Parathyroid adenoma (tissue), 2 donors: ENCODE measurements around the gene PLPP4.

ENCODE experiments used
- H2AFZ ChIP-seq: fragments of 300-600 bp; sonication (generic); one replicate; pipeline ENCODE4 v1.7.0; 2017; ENCODE audit warnings: antibody characterized with exemption, mild to moderate bottlenecking
- H3K27ac ChIP-seq: fragments of 300-600 bp; sonication (generic); one replicate; pipeline ENCODE4 v1.7.0; 2017
- H3K27me3 ChIP-seq: fragments of 300-600 bp; sonication (generic); one replicate; pipeline ENCODE4 v1.7.0; 2017; ENCODE audit warnings: low read length; ENCODE audit not compliant: control insufficient read depth, insufficient read depth
- H3K36me3 ChIP-seq: fragments of 300-600 bp; sonication (generic); one replicate; pipeline ENCODE4 v1.7.0; 2017; ENCODE audit warnings: low read length; ENCODE audit not compliant: control insufficient read depth, insufficient read depth
- H3K4me1 ChIP-seq: fragments of 300-600 bp; sonication (generic); one replicate; pipeline ENCODE4 v1.7.0; 2017; ENCODE audit warnings: control low read depth
- H3K4me2 ChIP-seq: fragments of 300-600 bp; sonication (generic); one replicate; pipeline ENCODE4 v1.7.0; 2017; ENCODE audit warnings: low read length
- H3K4me3 ChIP-seq: fragments of 300-600 bp; sonication (generic); one replicate; pipeline ENCODE4 v1.7.0; 2017; ENCODE audit warnings: low read depth, low read length
- H3K79me2 ChIP-seq: fragments of 300-600 bp; sonication (generic); one replicate; pipeline ENCODE4 v1.7.0; 2017; ENCODE audit warnings: control low read depth
- H3K9ac ChIP-seq: fragments of 300-600 bp; sonication (generic); one replicate; pipeline ENCODE4 v1.7.0; 2017; ENCODE audit warnings: mild to moderate bottlenecking
- H3K9me3 ChIP-seq: fragments of 300-600 bp; sonication (generic); one replicate; pipeline ENCODE4 v1.7.0; 2017; ENCODE audit warnings: low read length; ENCODE audit not compliant: control insufficient read depth
- TF ChIP-seq, protein P1 (sequence below): fragments of 300-600 bp; sonication (generic); IDR thresholded peaks from one replicate; pipeline ENCODE4 v1.7.0; 2017; ENCODE audit warnings: antibody characterized with exemption, mild to moderate bottlenecking
- donor health status: primary hyperparathyroidism.

PLPP4 gene

DNA sequence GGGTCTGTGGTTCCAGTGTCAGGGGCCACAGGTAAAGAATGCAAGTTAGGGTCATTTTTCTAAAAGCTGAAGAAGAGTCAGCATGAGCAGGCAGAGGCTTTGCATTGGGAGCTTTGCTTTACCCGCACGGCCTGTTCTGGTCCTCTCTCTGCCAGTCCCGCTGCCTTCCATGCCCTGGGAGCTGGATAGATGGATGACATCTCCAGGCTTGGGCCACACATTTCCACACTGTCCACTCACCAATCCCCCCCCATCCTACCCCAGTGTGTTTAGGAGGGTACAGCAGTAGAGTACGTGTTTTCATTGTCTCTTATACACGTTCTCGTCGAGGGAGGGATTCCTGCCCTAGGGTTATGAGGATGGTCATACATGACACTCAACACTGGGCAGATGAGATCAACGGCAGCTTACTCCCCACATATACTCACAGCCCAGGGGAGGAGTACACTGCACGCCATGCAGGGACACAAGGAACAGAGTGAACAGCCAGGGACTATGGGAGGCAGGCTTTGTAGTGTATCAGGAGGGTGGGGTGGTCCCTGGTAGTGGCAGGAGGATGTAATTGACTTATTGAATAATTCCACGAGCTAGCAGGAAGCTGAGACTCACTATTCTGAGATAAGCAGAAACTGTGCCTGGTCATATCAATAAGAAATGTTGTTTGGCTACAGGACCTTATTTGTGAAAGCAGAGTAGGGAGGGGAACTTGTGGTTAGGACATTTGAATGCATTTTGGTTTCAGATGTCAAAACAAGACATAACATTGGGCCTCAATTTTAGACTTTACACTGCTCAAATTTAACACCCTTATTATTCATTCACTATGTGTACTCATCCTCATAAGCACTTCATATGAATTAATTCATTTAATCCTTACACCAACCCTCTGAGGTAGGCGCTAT, 36.6 kb downstream of the PLPP4 start:
- H3K27ac ChIP-seq = no peak overlapping the region
- no peaks in the 10 kb centered on the region for H3K36me3 ChIP-seq
- no peaks in the 10 kb centered on the region for H3K4me1 ChIP-seq
- TF ChIP-seq, protein P1, sequence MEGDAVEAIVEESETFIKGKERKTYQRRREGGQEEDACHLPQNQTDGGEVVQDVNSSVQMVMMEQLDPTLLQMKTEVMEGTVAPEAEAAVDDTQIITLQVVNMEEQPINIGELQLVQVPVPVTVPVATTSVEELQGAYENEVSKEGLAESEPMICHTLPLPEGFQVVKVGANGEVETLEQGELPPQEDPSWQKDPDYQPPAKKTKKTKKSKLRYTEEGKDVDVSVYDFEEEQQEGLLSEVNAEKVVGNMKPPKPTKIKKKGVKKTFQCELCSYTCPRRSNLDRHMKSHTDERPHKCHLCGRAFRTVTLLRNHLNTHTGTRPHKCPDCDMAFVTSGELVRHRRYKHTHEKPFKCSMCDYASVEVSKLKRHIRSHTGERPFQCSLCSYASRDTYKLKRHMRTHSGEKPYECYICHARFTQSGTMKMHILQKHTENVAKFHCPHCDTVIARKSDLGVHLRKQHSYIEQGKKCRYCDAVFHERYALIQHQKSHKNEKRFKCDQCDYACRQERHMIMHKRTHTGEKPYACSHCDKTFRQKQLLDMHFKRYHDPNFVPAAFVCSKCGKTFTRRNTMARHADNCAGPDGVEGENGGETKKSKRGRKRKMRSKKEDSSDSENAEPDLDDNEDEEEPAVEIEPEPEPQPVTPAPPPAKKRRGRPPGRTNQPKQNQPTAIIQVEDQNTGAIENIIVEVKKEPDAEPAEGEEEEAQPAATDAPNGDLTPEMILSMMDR = no peak
- no peak overlapping the region for H3K4me2 ChIP-seq
- H3K79me2 ChIP-seq = no peaks in the 10 kb centered on the region
- no peaks in the 10 kb centered on the region for H3K27me3 ChIP-seq
- H3K4me3 ChIP-seq = no peak overlapping the region
- no peak overlapping the region for H2AFZ ChIP-seq
- H3K9me3 ChIP-seq = no peaks in the 10 kb centered on the region
- H3K9ac ChIP-seq = no peak overlapping the region

DNA sequence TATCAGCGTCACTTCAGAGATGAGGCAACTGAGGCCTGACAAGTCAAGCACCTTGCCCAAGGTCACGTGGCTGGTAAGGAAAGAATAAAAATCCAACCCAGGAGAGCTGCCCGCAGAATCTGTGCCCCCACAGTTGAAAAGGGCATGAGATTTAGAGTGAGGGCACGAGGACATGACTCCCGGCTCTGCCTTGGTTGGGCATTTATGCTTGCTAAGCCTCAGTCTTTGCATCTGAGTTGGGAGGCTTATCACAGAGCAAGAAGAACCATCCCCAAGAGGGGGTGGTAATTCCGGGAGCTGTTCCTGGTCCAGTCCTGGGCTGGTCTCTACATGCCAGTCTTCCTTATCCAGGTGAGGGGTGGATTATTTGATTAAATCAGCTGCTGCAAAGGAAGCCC, 37.3 kb downstream of the PLPP4 start:
- Histone ChIP-seq H3K36me3 (no peaks in the 10 kb centered on the region), H3K27me3 (no peaks in the 10 kb centered on the region), H3K4me3 (no peak overlapping the region), H3K4me1 (no peaks in the 10 kb centered on the region), H3K27ac (no peak overlapping the region), H3K4me2 (no peak overlapping the region), H3K9ac (no peak overlapping the region), H2AFZ (no peak overlapping the region), H3K79me2 (no peaks in the 10 kb centered on the region), H3K9me3 (no peaks in the 10 kb centered on the region)
- TF ChIP-seq, protein P1 = no peak

DNA sequence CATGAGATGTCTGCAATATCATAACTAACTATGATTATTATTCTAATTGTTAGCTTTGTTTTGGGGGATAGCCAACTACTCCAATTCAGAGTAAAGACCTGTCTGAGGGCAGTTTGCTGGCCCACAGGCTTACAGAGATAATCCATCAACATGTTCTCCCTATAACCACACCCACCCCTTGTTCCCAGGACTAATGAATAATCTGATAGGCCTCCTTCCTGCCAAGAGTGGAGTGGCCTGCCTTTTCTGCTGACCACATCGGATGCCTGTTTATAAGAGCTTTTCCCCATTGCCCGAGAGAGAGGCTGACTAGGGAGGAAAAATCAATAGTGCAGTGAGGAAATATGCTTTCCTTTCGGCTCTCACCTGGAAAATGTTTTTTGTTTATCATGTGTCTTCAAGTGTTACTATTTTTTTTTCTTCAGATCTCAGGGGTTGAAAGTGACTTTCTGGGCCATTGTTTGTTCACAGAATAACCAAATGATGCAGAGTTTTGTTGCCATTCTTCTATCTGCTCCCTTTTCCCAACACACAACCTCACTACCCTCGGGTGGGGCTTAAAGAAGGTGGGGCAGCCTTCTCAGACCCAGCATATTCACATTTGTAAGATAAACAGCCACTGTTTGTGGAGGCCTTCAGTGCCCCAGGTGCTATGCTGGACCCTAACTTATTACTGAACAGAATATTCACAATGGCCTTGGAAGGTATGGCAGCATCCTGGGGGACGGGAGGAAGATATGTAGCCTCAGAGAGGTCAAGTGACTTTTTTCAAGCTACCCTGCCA, 38.4 kb downstream of the PLPP4 start:
- H3K79me2 ChIP-seq = no peaks in the 10 kb centered on the region

GRCh38 chr10:120499883-120500282, 42.9 kb downstream of the PLPP4 start:
- no peak overlapping the region for H2AFZ ChIP-seq
- no peaks in the 10 kb centered on the region for H3K9me3 ChIP-seq

More for the DNA sequence above, 38.4 kb downstream of the PLPP4 start:
- Histone ChIP-seq H2AFZ (no peak overlapping the region), H3K4me1 (no peaks in the 10 kb centered on the region), H3K36me3 (no peaks in the 10 kb centered on the region), H3K9me3 (no peaks in the 10 kb centered on the region), H3K27ac (no peak overlapping the region), H3K27me3 (no peaks in the 10 kb centered on the region), H3K4me3 (no peak overlapping the region), H3K9ac (no peak overlapping the region), H3K4me2 (no peak overlapping the region)
- TF ChIP-seq, protein P1 = no peak

More at GRCh38 chr10:120499883-120500282, 42.9 kb downstream of the PLPP4 start:
- Histone ChIP-seq H3K79me2 (no peaks in the 10 kb centered on the region), H3K4me3 (no peak overlapping the region), H3K4me2 (no peak overlapping the region), H3K27ac (no peak overlapping the region), H3K36me3 (no peaks in the 10 kb centered on the region), H3K4me1 (no peaks in the 10 kb centered on the region), H3K27me3 (no peaks in the 10 kb centered on the region), H3K9ac (no peak overlapping the region)
- TF ChIP-seq, protein P1 = no peak
